Placental pericyte (primary cell): ENCODE results near the gene DPM3. TPM values are rescaled to one million over a fixed set of nuclear protein-coding genes. Genes with fewer than 3 reads are reported as not detected.

Experiments
- small RNA-seq: library from RNA; depleted of rRNA; stranded (forward); fragments of <200 nt; gene quantifications from one replicate; pipeline ENCODE3, GENCODE V24; 2012; ENCODE audit warnings: low replicate concordance
- total RNA-seq: library from RNA; depleted of rRNA; stranded (reverse); fragments of >200 nt; gene quantifications from 2 replicates; pipeline ENCODE4 v1.2.3, GENCODE V29; 2012

DPM3 gene, protein sequence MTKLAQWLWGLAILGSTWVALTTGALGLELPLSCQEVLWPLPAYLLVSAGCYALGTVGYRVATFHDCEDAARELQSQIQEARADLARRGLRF
- total RNA-seq, result 24.9 and 28.6 TPM in 2 replicates

DNA sequence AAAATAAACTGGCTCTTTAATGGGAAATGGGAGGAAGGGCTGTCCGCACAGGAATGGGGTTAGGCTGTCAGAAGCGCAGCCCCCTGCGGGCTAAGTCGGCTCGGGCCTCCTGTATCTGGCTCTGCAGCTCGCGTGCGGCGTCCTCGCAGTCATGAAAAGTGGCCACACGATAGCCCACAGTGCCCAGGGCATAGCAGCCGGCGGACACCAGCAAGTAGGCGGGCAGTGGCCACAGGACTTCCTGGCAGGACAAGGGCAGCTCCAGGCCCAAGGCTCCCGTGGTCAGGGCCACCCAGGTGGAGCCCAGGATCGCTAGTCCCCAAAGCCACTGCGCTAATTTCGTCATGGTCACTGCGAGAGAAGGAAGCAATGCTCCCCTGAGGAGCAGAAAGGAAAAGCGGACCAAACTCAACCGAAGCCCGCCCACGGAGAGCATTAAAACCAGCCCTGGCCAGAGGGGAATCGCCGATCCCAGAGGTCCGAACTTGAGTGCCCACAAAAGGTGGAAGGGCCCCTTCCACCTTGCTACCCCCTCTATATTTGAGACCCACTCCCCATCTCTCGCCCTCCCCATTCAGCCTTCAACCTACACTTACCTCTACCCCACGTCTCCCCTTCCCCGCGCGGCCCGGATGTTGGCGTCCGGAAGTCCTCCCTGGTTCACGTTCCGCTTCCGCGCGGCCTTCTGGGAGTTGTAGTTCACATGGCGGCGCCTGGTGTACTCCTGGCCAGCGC, at the start of gene DPM3:
TSS of gene DPM3 (minus strand) at position 637 of the 735 bp plus-strand sequence. CDS start at position 346, 291 bp downstream.

GRCh38 chr1:155173478-155174323, 33.4 kb upstream of the DPM3 start, which contains the start of gene TRIM46:
TRIM46 (plus strand) TSS chr1:155173849; CDS start chr1:155173967, 118 bp downstream.

DNA sequence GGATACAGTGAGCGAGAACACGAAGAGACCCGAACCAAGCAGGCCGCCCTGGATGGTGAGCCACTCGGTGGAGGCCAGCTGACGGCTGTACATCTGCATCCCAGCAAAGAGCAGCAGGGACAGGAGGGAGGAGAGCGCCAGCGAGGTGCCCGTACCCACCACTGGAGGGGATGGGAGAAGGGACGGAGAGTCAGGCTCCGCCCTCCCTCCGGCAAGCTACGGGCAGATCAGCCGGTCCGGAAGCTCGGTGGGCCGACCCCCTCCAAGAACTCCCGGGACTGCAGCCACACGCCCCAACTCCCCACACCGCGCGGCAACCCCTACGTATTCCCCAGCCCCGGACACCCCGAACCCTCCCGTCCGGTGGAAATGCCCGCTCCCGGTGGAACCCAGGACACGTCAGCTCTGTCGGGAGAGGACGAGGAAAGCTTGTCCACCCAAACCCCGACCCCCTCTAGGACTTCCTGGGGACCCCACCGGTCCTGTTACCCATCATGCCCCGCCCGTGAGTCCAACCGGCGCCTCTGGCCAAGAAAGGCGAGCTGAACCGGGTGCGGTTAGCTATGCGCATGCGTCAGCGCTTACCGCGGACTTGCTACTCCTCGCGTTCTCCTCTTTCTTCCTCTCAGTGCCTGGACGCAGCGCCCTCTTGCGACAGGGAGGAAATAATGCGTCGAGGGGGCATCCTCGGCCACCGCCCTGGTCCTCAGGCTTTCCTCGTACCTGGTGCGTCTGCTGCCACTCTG, 32.6 kb upstream of the DPM3 start, which contains the start of gene KRTCAP2:
TSS of gene KRTCAP2 (minus strand) at position 573 of the 746 bp plus-strand sequence. CDS start at position 493, 80 bp downstream.

DNA sequence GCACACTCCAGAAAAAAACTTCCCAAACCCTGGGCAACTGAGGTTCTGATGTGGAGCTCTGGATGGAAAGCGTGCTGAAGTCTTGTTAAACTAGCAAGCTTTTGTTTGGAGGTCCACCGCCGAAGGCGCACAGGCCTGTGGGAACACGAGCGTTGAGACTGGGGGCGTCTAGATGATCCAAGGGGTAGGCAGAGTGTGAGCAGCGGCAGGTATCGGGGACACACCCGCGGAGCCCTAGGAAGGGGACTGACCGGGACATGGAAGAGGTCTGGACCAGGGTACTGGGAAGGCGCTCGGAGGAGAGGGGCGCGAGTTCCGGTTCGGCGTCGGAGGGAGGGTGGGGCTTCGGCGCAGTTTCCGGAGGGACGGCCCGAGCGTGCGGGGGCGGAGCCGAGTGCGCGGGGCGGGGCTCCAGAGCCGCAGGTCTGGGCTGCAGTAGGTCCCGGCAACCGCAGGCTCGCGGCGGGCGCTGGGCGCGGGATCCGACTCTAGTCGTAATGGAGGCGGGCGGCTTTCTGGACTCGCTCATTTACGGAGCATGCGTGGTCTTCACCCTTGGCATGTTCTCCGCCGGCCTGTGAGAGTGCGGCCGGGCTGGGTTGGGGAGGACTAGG, 4.8 kb downstream of the DPM3 start, which contains the start of gene SLC50A1:
TSS of gene SLC50A1 (plus strand) at position 438 of the 614 bp plus-strand sequence. CDS start at position 498, 60 bp downstream.

GRCh38 chr1:155127105-155127966, 13.0 kb downstream of the DPM3 start, which contains the start of gene EFNA1:
EFNA1 (plus strand) TSS chr1:155127876; CDS start chr1:155127978, 102 bp downstream.

Small RNA genes within 50 kb of the gene (small RNA-seq; reads per million reads assigned to genes)
- gene HMGN2P18, result not detected
- not detected for gene RF00019

Other genes with a start within 250 kb of the DPM3 start
- gene PMVK, start 203.8 kb downstream of the DPM3 start, total RNA-seq, result 6.3 and 7.0 TPM in 2 replicates
- 35.4 and 80.8 TPM in 2 replicates for gene PBXIP1, start 184.4 kb downstream of the DPM3 start, total RNA-seq
- gene PYGO2, start 178.7 kb downstream of the DPM3 start, total RNA-seq, result 18.8 and 20.4 TPM in 2 replicates
- gene SHC1, start 169.8 kb downstream of the DPM3 start, total RNA-seq, result 325 and 447 TPM in 2 replicates
- gene CKS1B, start 165.8 kb downstream of the DPM3 start, total RNA-seq, result 17.7 and 101 TPM in 2 replicates
- gene FLAD1, start 157.2 kb downstream of the DPM3 start, total RNA-seq, result 23.4 and 36.7 TPM in 2 replicates
- 0.86 TPM in 1 of 2 replicates, not detected in the other for gene LENEP, start 146.9 kb downstream of the DPM3 start, total RNA-seq
- 30.4 and 31.4 TPM in 2 replicates for gene ZBTB7B, start 137.7 kb downstream of the DPM3 start, total RNA-seq
- gene DCST2, start 106.8 kb downstream of the DPM3 start, total RNA-seq, result 0.66 TPM in 1 of 2 replicates, not detected in the other
- gene DCST1, start 106.7 kb downstream of the DPM3 start, total RNA-seq, result not detected in 2 replicates
- gene ADAM15, start 89.2 kb downstream of the DPM3 start, total RNA-seq, result 53.7 and 63.5 TPM in 2 replicates
- 2.0 and 3.0 TPM in 2 replicates for gene EFNA4, start 76.8 kb downstream of the DPM3 start, total RNA-seq
- gene EFNA3, start 61.7 kb downstream of the DPM3 start, total RNA-seq, result 0.43 and 0.66 TPM in 2 replicates
- gene EFNA1, start 12.7 kb downstream of the DPM3 start, total RNA-seq, result 0.14 TPM in 1 of 2 replicates, not detected in the other
- gene SLC50A1, start 4.7 kb downstream of the DPM3 start, total RNA-seq, result 27.9 and 45.3 TPM in 2 replicates
- 74.2 and 127 TPM in 2 replicates for gene KRTCAP2, start 32.8 kb upstream of the DPM3 start, total RNA-seq
- gene TRIM46, start 33.3 kb upstream of the DPM3 start, total RNA-seq, result 4.4 and 8.7 TPM in 2 replicates
- gene THBS3, start 67.4 kb upstream of the DPM3 start, total RNA-seq, result 11.7 and 41.6 TPM in 2 replicates
- gene MTX1, start 68.2 kb upstream of the DPM3 start, total RNA-seq, result 45.3 and 63.3 TPM in 2 replicates
- 10.1 and 10.3 TPM in 2 replicates for gene ENTREP3, start 115.0 kb upstream of the DPM3 start, total RNA-seq
- gene SCAMP3, start 121.8 kb upstream of the DPM3 start, total RNA-seq, result 60.6 and 62.4 TPM in 2 replicates
- 22.8 and 32.9 TPM in 2 replicates for gene CLK2, start 133.0 kb upstream of the DPM3 start, total RNA-seq
- 0.57 and 2.0 TPM in 2 replicates for gene HCN3, start 136.9 kb upstream of the DPM3 start, total RNA-seq
- gene PKLR, start 160.9 kb upstream of the DPM3 start, total RNA-seq, result not detected in 2 replicates
- gene FDPS, start 168.3 kb upstream of the DPM3 start, total RNA-seq, result 216 and 558 TPM in 2 replicates
- 10.7 and 30.8 TPM in 2 replicates for gene RUSC1, start 180.4 kb upstream of the DPM3 start, total RNA-seq